Esophagus squamous epithelium (tissue), 5 donors: ENCODE measurements around the gene NFU1. TPM values are rescaled to one million over a fixed set of nuclear protein-coding genes. Genes with fewer than 3 reads are reported as not detected.

Source experiments
- DNase-seq: peaks from one replicate; lab custom pipeline; 2025; lab: John Stamatoyannopoulos, UW
- H3K27ac ChIP-seq, 4 donors: fragments of 200-600 bp; sonication (generic); one replicate each; pipeline ENCODE4 v1.5.1; 2016 to 2019; ENCODE audit warnings: mild to moderate bottlenecking in 1 of 4
- H3K27me3 ChIP-seq, 4 donors: fragments of 200-600 bp; sonication (generic); 1 replicate in 3 of 4; 2 replicates in 1 of 4; pipeline versions ENCODE4 v1.5.1 to v1.6.0; 2017 to 2021; ENCODE audit warnings: antibody characterized with exemption in 1 of 4
- H3K36me3 ChIP-seq, 3 donors: fragments of 200-600 bp; sonication (generic); one replicate each; pipeline ENCODE4 v1.5.1; 2016 to 2019
- H3K4me1 ChIP-seq, 3 donors: fragments of 200-600 bp; sonication (generic); one replicate each; pipeline ENCODE4 v1.5.1; 2017 to 2019
- H3K4me3 ChIP-seq, 4 donors: fragments of 200-600 bp; sonication (generic); 1 replicate in 3 of 4; 2 replicates in 1 of 4; pipeline ENCODE4 v1.5.1; 2016 to 2019; ENCODE audit warnings: mild to moderate bottlenecking in 2 of 4, moderate library complexity in 1 of 4
- H3K9me3 ChIP-seq, 3 donors: fragments of 200-600 bp; sonication (generic); one replicate each; pipeline ENCODE4 v1.5.1; 2016 to 2019
- CTCF ChIP-seq, 6 experiments: fragments of 450-650 bp in 4 of 6; fragments of 200-600 bp in 2 of 6; sonication (generic) in 2 of 6; IDR thresholded peaks; one replicate each; pipeline ENCODE4 v1.5.1; 2016 to 2019; ENCODE audit warnings: antibody characterized with exemption in 6 of 6, mild to moderate bottlenecking in 4 of 6, moderate library complexity in 4 of 6
- POLR2A ChIP-seq, 4 donors: fragments of 450-650 bp; IDR thresholded peaks; one replicate each; pipeline ENCODE4 v1.6.1; 2017; ENCODE audit warnings: antibody characterized with exemption in 4 of 4, mild to moderate bottlenecking in 4 of 4, moderate library complexity in 3 of 4
- WGBS, 2 donors: methylation state at CpG; one replicate each; pipeline ENCODE4 v1.1.5; 2018; 5-methylcytosine and 5-hydroxymethylcytosine counted together
- intact Hi-C: fragments of 100-400 bp; cut with DNase I; formaldehyde crosslinking; loops from one replicate; pipeline ENCODE4 v1.15.0; 2022
- total RNA-seq, 4 donors: library from RNA; depleted of rRNA; stranded (reverse); fragments of >200 nt; gene quantifications; one replicate each; pipeline ENCODE4 v1.1.0, GENCODE V29; 2016
- donor health status: DM: yes; HTN: yes; CAD: no.

The NFU1 gene
- total RNA-seq, 4 donors from 2014 or later = 17.4 to 26.2 (median 23.5) TPM

- H3K27ac ChIP-seq = no peak overlapping the region
- no peak for TF ChIP-seq CTCF (IDR thresholded peaks at IDR 0.05)
- TF ChIP-seq POLR2A (IDR thresholded peaks at IDR 0.05) = no peak
- WGBS, 2 donors = 56 to 76% methylated on average over 1 of the region's 1 CpG
- H3K4me1 ChIP-seq = no peaks in the 10 kb centered on the region
- no peak overlapping the region for H3K4me3 ChIP-seq
- H3K27me3 ChIP-seq = no peaks in the 10 kb centered on the region
- intact Hi-C loops = no loop called here
- no peak for DNase-seq
- H3K36me3 ChIP-seq = peaks cover 0 to 68% (median 0%) of the 10 kb centered on the region in 3 donors
- no peaks in the 10 kb centered on the region for H3K9me3 ChIP-seq
Observed at GRCh38 chr2:69477627-69478026, 40.4 kb upstream of the NFU1 start.

- Histone ChIP-seq H3K27me3 (no peaks in the 10 kb centered on the region), H3K4me1 (no peaks in the 10 kb centered on the region), H3K9me3 (no peaks in the 10 kb centered on the region), H3K27ac (no peak overlapping the region), H3K4me3 (no peak overlapping the region), H3K36me3 (peaks cover 0 to 44% (median 0%) of the 10 kb centered on the region in 3 donors)
- WGBS, 2 donors = 91 to 96% methylated on average over 2 of the region's 2 CpGs
- no peak for DNase-seq
- intact Hi-C loops = no loop called here
- TF ChIP-seq POLR2A (IDR thresholded peaks at IDR 0.05) (no peak), CTCF (IDR thresholded peaks at IDR 0.05) (no peak)
Observed at GRCh38 chr2:69474688-69475087, 37.5 kb upstream of the NFU1 start.

GRCh38 chr2:69471793-69472192, 34.6 kb upstream of the NFU1 start:
- TF ChIP-seq POLR2A (IDR thresholded peaks at IDR 0.05) (no peak), CTCF (IDR thresholded peaks at IDR 0.05) (no peak)
- H3K27ac ChIP-seq = no peak overlapping the region
- 69 to 81% methylated on average over 2 of the region's 2 CpGs for WGBS, 2 donors
- no peak for DNase-seq
- no peaks in the 10 kb centered on the region for H3K27me3 ChIP-seq
- intact Hi-C loops = no loop called here
- peaks cover 0 to 6% (median 0%) of the 10 kb centered on the region in 3 donors for H3K4me1 ChIP-seq
- no peak overlapping the region for H3K4me3 ChIP-seq
- H3K9me3 ChIP-seq = no peaks in the 10 kb centered on the region
- H3K36me3 ChIP-seq = peaks cover 0 to 22% (median 0%) of the 10 kb centered on the region in 3 donors

GRCh38 chr2:69470911-69471310, 33.7 kb upstream of the NFU1 start:
- intact Hi-C loops = no loop called here
- 68 to 84% methylated on average over 5 of the region's 5 CpGs for WGBS, 2 donors
- TF ChIP-seq POLR2A (IDR thresholded peaks at IDR 0.05) (no peak), CTCF (IDR thresholded peaks at IDR 0.05) (no peak)
- DNase-seq = no peak
- Histone ChIP-seq H3K27ac (no peak overlapping the region), H3K4me1 (peaks cover 0 to 11% (median 0%) of the 10 kb centered on the region in 3 donors), H3K4me3 (no peak overlapping the region), H3K9me3 (no peaks in the 10 kb centered on the region), H3K36me3 (peaks cover 0 to 23% (median 0%) of the 10 kb centered on the region in 3 donors), H3K27me3 (no peaks in the 10 kb centered on the region)

GRCh38 chr2:69469784-69470183, 32.5 kb upstream of the NFU1 start:
- H3K4me1 ChIP-seq = peaks cover 0 to 13% (median 0%) of the 10 kb centered on the region in 3 donors
- H3K27ac ChIP-seq = peak overlapping the region in 1 of 4 donors; percentile 41
- intact Hi-C loops = no loop called here
- 18 to 29% methylated on average over 1 of the region's 1 CpG for WGBS, 2 donors
- no peak for DNase-seq
- H3K9me3 ChIP-seq = no peaks in the 10 kb centered on the region
- no peaks in the 10 kb centered on the region for H3K27me3 ChIP-seq
- peaks cover 0 to 20% (median 0%) of the 10 kb centered on the region in 3 donors for H3K36me3 ChIP-seq
- TF ChIP-seq POLR2A (IDR thresholded peaks at IDR 0.05) (no peak), CTCF (IDR thresholded peaks at IDR 0.05) (no peak)
- H3K4me3 ChIP-seq = no peak overlapping the region
